H9 (cell line): ENCODE measurements around the gene VPS72. TPM values are rescaled to one million over a fixed set of nuclear protein-coding genes. Genes with fewer than 3 reads are reported as not detected.

Experiments used
- DNase-seq: peaks from one replicate; pipeline ENCODE4 v3.0.0-alpha.2; 2017
- H2AFZ ChIP-seq: one replicate; pipeline ENCODE4 v1.6.1; 2013; ENCODE audit warnings: mild to moderate bottlenecking, low read length, control low read depth, moderate library complexity
- H2AK5ac ChIP-seq: 2 replicates; pipeline ENCODE4 v1.6.1; 2013; ENCODE audit warnings: low read length, control low read depth, mixed read lengths; ENCODE audit not compliant: insufficient read length
- H2BK120ac ChIP-seq: one replicate; pipeline ENCODE4 v1.6.1; 2013; ENCODE audit warnings: low read depth, mild to moderate bottlenecking, low read length, control low read depth, inconsistent platforms; ENCODE audit not compliant: poor library complexity, severe bottlenecking
- H2BK12ac ChIP-seq: 2 replicates; pipeline ENCODE4 v1.6.1; 2013; ENCODE audit warnings: low read length, control low read depth, mixed read lengths, low read depth; ENCODE audit not compliant: insufficient read length
- H2BK15ac ChIP-seq: 2 replicates; pipeline ENCODE4 v1.6.1; 2013; ENCODE audit warnings: low read depth, low read length, control low read depth
- H2BK20ac ChIP-seq: one replicate; pipeline ENCODE4 v1.6.1; 2013; ENCODE audit warnings: low read depth, mild to moderate bottlenecking, low read length, control low read depth, inconsistent platforms; ENCODE audit not compliant: poor library complexity, severe bottlenecking
- H2BK5ac ChIP-seq: 2 replicates; pipeline ENCODE4 v1.6.1; 2013; ENCODE audit warnings: low read length, control low read depth, mixed read lengths; ENCODE audit not compliant: insufficient read length
- H3K14ac ChIP-seq: 2 replicates; pipeline ENCODE4 v1.6.1; 2013; ENCODE audit warnings: low read length, control low read depth; ENCODE audit not compliant: insufficient read depth
- H3K18ac ChIP-seq: 2 replicates; pipeline ENCODE4 v1.6.1; 2013; ENCODE audit warnings: low read depth, mild to moderate bottlenecking, mixed read lengths, low read length, control low read depth; ENCODE audit not compliant: insufficient read length
- H3K23ac ChIP-seq: 2 replicates; pipeline ENCODE4 v1.6.1; 2013; ENCODE audit warnings: low read length, control low read depth, mixed read lengths, low read depth; ENCODE audit not compliant: insufficient read length
- H3K23me2 ChIP-seq: 2 replicates; pipeline ENCODE4 v1.6.1; 2013; ENCODE audit warnings: low read depth, mild to moderate bottlenecking, mixed read lengths, low read length, control low read depth; ENCODE audit not compliant: insufficient read length, poor library complexity, severe bottlenecking
- H3K27ac ChIP-seq: 2 replicates; pipeline ENCODE4 v1.5.1; 2013; ENCODE audit warnings: low read length, control low read depth, mixed read lengths, low read depth; ENCODE audit not compliant: insufficient read length
- H3K27me3 ChIP-seq: 2 replicates; pipeline ENCODE4 v1.6.1; 2013; ENCODE audit warnings: low read length, control low read depth, inconsistent platforms; ENCODE audit not compliant: insufficient read depth
- H3K4ac ChIP-seq: 2 replicates; pipeline ENCODE4 v1.6.1; 2013; ENCODE audit warnings: low read depth, mild to moderate bottlenecking, control low read depth, inconsistent platforms, low read length, moderate library complexity
- H3K4me1 ChIP-seq: 2 replicates; pipeline ENCODE4 v1.6.1; 2013; ENCODE audit warnings: low read length, control low read depth, inconsistent platforms; ENCODE audit not compliant: insufficient read depth
- H3K4me2 ChIP-seq: 2 replicates; pipeline ENCODE4 v1.6.1; 2013; ENCODE audit warnings: low read length, control low read depth, mixed read lengths; ENCODE audit not compliant: insufficient read length, insufficient read depth
- H3K56ac ChIP-seq: 2 replicates; pipeline ENCODE4 v1.6.1; 2013; ENCODE audit warnings: low read depth, mild to moderate bottlenecking, mixed read lengths, low read length, control low read depth; ENCODE audit not compliant: insufficient read length
- H3K79me1 ChIP-seq: 2 replicates; pipeline ENCODE4 v1.6.1; 2013; ENCODE audit warnings: low read depth, mild to moderate bottlenecking, moderate library complexity, low read length, control low read depth, inconsistent platforms; ENCODE audit not compliant: insufficient read depth, poor library complexity, severe bottlenecking
- H3K79me2 ChIP-seq: 2 replicates; pipeline ENCODE4 v1.6.1; 2013; ENCODE audit warnings: low read length, control low read depth, inconsistent platforms; ENCODE audit not compliant: insufficient read depth
- H3K9ac ChIP-seq: 2 replicates; pipeline ENCODE4 v1.6.1; 2013; ENCODE audit warnings: low read length, control low read depth, mixed read lengths; ENCODE audit not compliant: insufficient read length; ENCODE audit errors: extremely low read depth
- H3K9me3 ChIP-seq: one replicate; pipeline ENCODE4 v1.6.1; 2013; ENCODE audit warnings: low read depth, low read length, inconsistent platforms; ENCODE audit not compliant: control insufficient read depth
- H3T11ph ChIP-seq: one replicate; pipeline ENCODE4 v1.6.1; 2013; ENCODE audit warnings: mild to moderate bottlenecking, low read length, control low read depth, inconsistent platforms
- H4K20me1 ChIP-seq: one replicate; pipeline ENCODE4 v1.6.1; 2013; ENCODE audit not compliant: control insufficient read depth, insufficient read length, insufficient read depth
- H4K5ac ChIP-seq: 2 replicates; pipeline ENCODE4 v1.6.1; 2013; ENCODE audit warnings: low read depth, mild to moderate bottlenecking, mixed read lengths, low read length, control low read depth; ENCODE audit not compliant: insufficient read length
- H4K8ac ChIP-seq: replicated peaks from 2 replicates; pipeline ENCODE4 v1.6.1; 2013; ENCODE audit warnings: low read length, control low read depth, mixed read lengths, low read depth; ENCODE audit not compliant: insufficient read length
- H4K91ac ChIP-seq: 2 replicates; pipeline ENCODE4 v1.6.1; 2013; ENCODE audit warnings: low read depth, mild to moderate bottlenecking, moderate library complexity, mixed read lengths, low read length, control low read depth; ENCODE audit not compliant: insufficient read length
- H3K27ac Mint-ChIP-seq, 3 experiments: 2 replicates in 2 of 3; 3 replicates in 1 of 3; pipeline ENCODE4 v1.8.0; 2020 to 2021; ENCODE audit warnings: mixed read lengths in 3 of 3, mild to moderate bottlenecking in 1 of 3, moderate library complexity in 1 of 3
- H3K27me3 Mint-ChIP-seq: 2 replicates; pipeline ENCODE4 v1.8.0; 2021; ENCODE audit warnings: low read depth, mild to moderate bottlenecking, moderate library complexity, mixed read lengths
- H3K36me3 Mint-ChIP-seq, 3 experiments: 2 replicates in 2 of 3; 3 replicates in 1 of 3; pipeline ENCODE4 v1.8.0; 2020 to 2021; ENCODE audit warnings: low read depth in 3 of 3, mixed read lengths in 3 of 3; ENCODE audit not compliant: insufficient read depth in 1 of 3
- H3K4me1 Mint-ChIP-seq, 2 experiments: 2 replicates each; pipeline ENCODE4 v1.8.0; 2020; ENCODE audit warnings: mixed read lengths in 2 of 2
- H3K4me3 Mint-ChIP-seq, 2 experiments: 2 replicates in 1 of 2; 3 replicates in 1 of 2; pipeline ENCODE4 v1.8.0; 2020 to 2021; ENCODE audit warnings: mild to moderate bottlenecking in 2 of 2, mixed read lengths in 2 of 2, moderate library complexity in 1 of 2
- H3K9me3 Mint-ChIP-seq, 2 experiments: 2 replicates in 1 of 2; 3 replicates in 1 of 2; pipeline ENCODE4 v1.8.0; 2020; ENCODE audit warnings: mild to moderate bottlenecking in 2 of 2, mixed read lengths in 2 of 2, moderate library complexity in 1 of 2
- WGBS: extraction: QIAGEN DNeasy Blood & Tissue Kit; methylation state at CpG from one replicate; pipeline ENCODE4 v1.1.7; 2013; ENCODE audit warnings: missing lambda C conversion rate, low lambda C conversion rate, mixed read lengths; ENCODE audit not compliant: insufficient read length; ENCODE audit errors: extremely low coverage; 5-methylcytosine and 5-hydroxymethylcytosine counted together
- total RNA-seq: library from RNA; stranded (reverse); gene quantifications from 2 replicates; pipeline ENCODE4 v1.2.1, GENCODE V29; 2021
- TF ChIP-seq, protein P1 (sequence below): fragments of 200-600 bp; sonication (generic); conservative IDR thresholded peaks from 3 replicates; pipeline ENCODE4 v1.8.0; 2021; ENCODE audit warnings: antibody characterized with exemption, mild to moderate bottlenecking

Gene VPS72
- total RNA-seq, 1 experiment from 2014 or later: 91.4 TPM

GRCh38 chr1:151167116-151167515, 22.9 kb downstream of the VPS72 start:
- Histone ChIP-seq H3K9me3 (no peaks in the 10 kb centered on the region), H3K4me1 (0 out of 2 replicates have a peak, but pooled peaks cover 4% of the 10 kb centered on the region), H3K56ac (no peak overlapping the region), H3K27me3 (no peaks in the 10 kb centered on the region), H3K79me2 (no peaks in the 10 kb centered on the region), H2AFZ (no peak overlapping the region), H3K14ac (no peak overlapping the region), H4K91ac (no peak overlapping the region), H4K8ac (no peak overlapping the region), H3K79me1 (no peaks in the 10 kb centered on the region), H3K27ac (no peak overlapping the region), H3K9ac (no peak overlapping the region), H3T11ph (no peak overlapping the region), H2AK5ac (no peak overlapping the region), H4K20me1 (no peaks in the 10 kb centered on the region), H3K23ac (no peak overlapping the region), H3K23me2 (peaks cover 13% of the 10 kb centered on the region), H2BK15ac (no peak overlapping the region), H2BK20ac (no peak overlapping the region), H2BK5ac (no peak overlapping the region), H3K4ac (no peak overlapping the region), H2BK120ac (no peak overlapping the region), H3K18ac (no peak overlapping the region), H4K5ac (no peak overlapping the region), H3K4me2 (peak overlapping the region; percentile 70), H2BK12ac (no peak overlapping the region)
- H3K27me3 Mint-ChIP-seq: peaks cover 3% of the 10 kb centered on the region; the same call in 1 of the 2 replicates
- no peaks in the 10 kb centered on the region; a peak in 1 of 5 replicates for H3K9me3 Mint-ChIP-seq
- H3K4me1 Mint-ChIP-seq: peaks cover 22 to 27% of the 10 kb centered on the region in 2 experiments
- H3K27ac Mint-ChIP-seq: no peak overlapping the region
- H3K36me3 Mint-ChIP-seq: peaks cover 14 to 35% (median 32%) of the 10 kb centered on the region in 3 experiments; a peak in 6 of 7 replicates
- peak overlapping the region; percentile 96 to 98 for H3K4me3 Mint-ChIP-seq
- TF ChIP-seq, protein P1, sequence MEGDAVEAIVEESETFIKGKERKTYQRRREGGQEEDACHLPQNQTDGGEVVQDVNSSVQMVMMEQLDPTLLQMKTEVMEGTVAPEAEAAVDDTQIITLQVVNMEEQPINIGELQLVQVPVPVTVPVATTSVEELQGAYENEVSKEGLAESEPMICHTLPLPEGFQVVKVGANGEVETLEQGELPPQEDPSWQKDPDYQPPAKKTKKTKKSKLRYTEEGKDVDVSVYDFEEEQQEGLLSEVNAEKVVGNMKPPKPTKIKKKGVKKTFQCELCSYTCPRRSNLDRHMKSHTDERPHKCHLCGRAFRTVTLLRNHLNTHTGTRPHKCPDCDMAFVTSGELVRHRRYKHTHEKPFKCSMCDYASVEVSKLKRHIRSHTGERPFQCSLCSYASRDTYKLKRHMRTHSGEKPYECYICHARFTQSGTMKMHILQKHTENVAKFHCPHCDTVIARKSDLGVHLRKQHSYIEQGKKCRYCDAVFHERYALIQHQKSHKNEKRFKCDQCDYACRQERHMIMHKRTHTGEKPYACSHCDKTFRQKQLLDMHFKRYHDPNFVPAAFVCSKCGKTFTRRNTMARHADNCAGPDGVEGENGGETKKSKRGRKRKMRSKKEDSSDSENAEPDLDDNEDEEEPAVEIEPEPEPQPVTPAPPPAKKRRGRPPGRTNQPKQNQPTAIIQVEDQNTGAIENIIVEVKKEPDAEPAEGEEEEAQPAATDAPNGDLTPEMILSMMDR: no peak
- no CpG with 5 or more reads among the region's 6 CpGs for WGBS
- no peak for DNase-seq
